Neural progenitor cell (in vitro differentiated cells): Measurements from ENCODE around the gene PRPF18. TPM values are rescaled to one million over a fixed set of nuclear protein-coding genes. Genes with fewer than 3 reads are reported as not detected.

Source experiments
- DNase-seq: peaks from one replicate; pipeline ENCODE4 v3.0.0-alpha.2; 2016; ENCODE audit warnings: low spot score
- H2AFZ ChIP-seq: fragments of 200-600 bp; sonication (generic); replicated peaks from 2 replicates; pipeline ENCODE4 v1.6.1; 2016; ENCODE audit warnings: antibody characterized with exemption
- H3F3A ChIP-seq: fragments of 200-600 bp; sonication (generic); 2 replicates; pipeline ENCODE4 v1.6.1; 2016; ENCODE audit warnings: antibody characterized with exemption, low read depth
- H3K27ac ChIP-seq: fragments of 200-600 bp; sonication (generic); 2 replicates; pipeline ENCODE4 v1.5.1; 2016; ENCODE audit warnings: mild to moderate bottlenecking
- H3K27me3 ChIP-seq: fragments of 200-600 bp; sonication (generic); 2 replicates; pipeline ENCODE4 v1.6.1; 2016; ENCODE audit warnings: mild to moderate bottlenecking, moderate library complexity
- H3K36me3 ChIP-seq: fragments of 200-600 bp; sonication (generic); 2 replicates; pipeline ENCODE4 v1.5.1; 2016
- H3K4me1 ChIP-seq: fragments of 200-600 bp; sonication (generic); 2 replicates; pipeline ENCODE4 v1.6.1; 2016; ENCODE audit warnings: mixed run types
- H3K4me2 ChIP-seq: fragments of 200-600 bp; sonication (generic); 2 replicates; pipeline ENCODE4 v1.6.1; 2016
- H3K4me3 ChIP-seq: fragments of 200-600 bp; sonication (generic); 2 replicates; pipeline ENCODE4 v1.5.1; 2016
- H3K79me2 ChIP-seq: fragments of 200-600 bp; sonication (generic); 2 replicates; pipeline ENCODE4 v1.6.1; 2016; ENCODE audit warnings: low read depth
- H3K9ac ChIP-seq: fragments of 200-600 bp; sonication (generic); 2 replicates; pipeline ENCODE4 v1.6.1; 2016
- H3K9me3 ChIP-seq: fragments of 200-600 bp; sonication (generic); 2 replicates; pipeline ENCODE4 v1.5.1; 2016; ENCODE audit warnings: low read depth
- H4K20me1 ChIP-seq: fragments of 200-600 bp; sonication (generic); 2 replicates; pipeline ENCODE4 v1.6.1; 2016; ENCODE audit warnings: low read depth
- H3K27ac Mint-ChIP-seq: 3 replicates; pipeline ENCODE4 v1.8.0; 2021; ENCODE audit warnings: mixed read lengths
- H3K27me3 Mint-ChIP-seq: 2 replicates; pipeline ENCODE4 v1.8.0; 2022; ENCODE audit warnings: low read depth, mild to moderate bottlenecking, inconsistent platforms, moderate library complexity, mixed read lengths; ENCODE audit not compliant: insufficient read depth
- H3K36me3 Mint-ChIP-seq: 3 replicates; pipeline ENCODE4 v1.8.0; 2021; ENCODE audit warnings: mixed read lengths
- H3K4me1 Mint-ChIP-seq: 3 replicates; pipeline ENCODE4 v1.8.0; 2021; ENCODE audit warnings: mixed read lengths
- H3K4me3 Mint-ChIP-seq: 3 replicates; pipeline ENCODE4 v1.8.0; 2021; ENCODE audit warnings: mild to moderate bottlenecking, moderate library complexity, mixed read lengths
- H3K9me3 Mint-ChIP-seq: 3 replicates; pipeline ENCODE4 v1.8.0; 2020; ENCODE audit warnings: mixed read lengths
- CTCF ChIP-seq: fragments of 200-600 bp; sonication (generic); IDR thresholded peaks from 2 replicates; pipeline ENCODE4 v1.5.1; 2017; ENCODE audit warnings: antibody characterized with exemption, mild to moderate bottlenecking
- EZH2 ChIP-seq: fragments of 200-600 bp; sonication (generic); IDR thresholded peaks from 2 replicates; pipeline ENCODE4 v1.6.1; 2017; ENCODE audit warnings: antibody characterized with exemption, mild to moderate bottlenecking, moderate library complexity
- EZH2phosphoT487 ChIP-seq: fragments of 200-600 bp; sonication (generic); IDR thresholded peaks from 2 replicates; pipeline ENCODE4 v1.6.1; 2017; ENCODE audit warnings: antibody characterized with exemption
- total RNA-seq: library from RNA; depleted of rRNA; stranded (reverse); fragments of >200 nt; gene quantifications from 2 replicates; pipeline ENCODE4 v1.2.3, GENCODE V29; 2015; ENCODE audit warnings: low replicate concordance

Gene PRPF18
- total RNA-seq, 1 donor from 2014 or later, result 30.8 TPM

GRCh38 chr10:13563481-13564445, 23.0 kb upstream of the PRPF18 start:
- Histone ChIP-seq H3K27ac (no peak overlapping the region), H3K36me3 (no peaks in the 10 kb centered on the region), H3K79me2 (no peaks in the 10 kb centered on the region), H3K4me1 (no peaks in the 10 kb centered on the region), H3K9me3 (no peaks in the 10 kb centered on the region), H3F3A (no peaks in the 10 kb centered on the region), H2AFZ (no peak overlapping the region), H3K4me3 (no peak overlapping the region), H3K27me3 (no peaks in the 10 kb centered on the region), H3K9ac (no peak overlapping the region), H4K20me1 (no peaks in the 10 kb centered on the region), H3K4me2 (no peak overlapping the region)
- TF ChIP-seq CTCF (no peak), EZH2phosphoT487 (no peak), EZH2 (no peak)
- peaks cover 3% of the 10 kb centered on the region for H3K27me3 Mint-ChIP-seq
- H3K27ac Mint-ChIP-seq, result no peak overlapping the region
- H3K4me3 Mint-ChIP-seq, result no peak overlapping the region
- peaks cover 8% of the 10 kb centered on the region for H3K9me3 Mint-ChIP-seq
- no peak for DNase-seq
- H3K36me3 Mint-ChIP-seq, result no peaks in the 10 kb centered on the region
- no peaks in the 10 kb centered on the region for H3K4me1 Mint-ChIP-seq

DNA sequence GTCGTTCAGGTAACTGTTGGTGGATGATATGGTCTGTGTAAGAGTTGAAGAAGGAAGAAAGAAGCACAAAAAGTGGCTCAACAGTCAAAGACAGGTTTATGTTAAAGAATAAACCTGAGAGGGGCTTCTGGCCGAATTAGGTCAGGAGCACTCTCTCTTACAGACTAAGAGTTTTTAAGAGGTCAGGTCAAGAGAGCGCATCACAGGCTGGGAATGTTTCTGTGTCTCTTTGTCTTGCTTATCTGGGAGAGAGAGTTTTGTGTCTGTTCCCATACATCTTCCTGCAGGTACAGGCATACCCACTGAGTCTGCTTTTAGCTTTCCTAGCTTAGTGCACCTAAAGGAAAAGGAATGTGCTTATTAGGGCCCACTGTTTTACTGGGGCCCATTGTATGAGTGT, 22.2 kb upstream of the PRPF18 start:
- H3K27ac Mint-ChIP-seq, result no peak overlapping the region
- no peaks in the 10 kb centered on the region for H3K36me3 ChIP-seq
- H3K4me3 Mint-ChIP-seq, result no peak overlapping the region
- H3K27me3 ChIP-seq, result no peaks in the 10 kb centered on the region
- H3F3A ChIP-seq, result no peaks in the 10 kb centered on the region
- TF ChIP-seq EZH2phosphoT487, result no peak
- no peak for TF ChIP-seq EZH2
- TF ChIP-seq CTCF, result no peak
- no peak overlapping the region for H3K9ac ChIP-seq
- peaks cover 8% of the 10 kb centered on the region for H3K9me3 Mint-ChIP-seq
- H3K36me3 Mint-ChIP-seq, result no peaks in the 10 kb centered on the region
- H3K4me1 Mint-ChIP-seq, result no peaks in the 10 kb centered on the region
- no peaks in the 10 kb centered on the region for H3K9me3 ChIP-seq
- H3K4me1 ChIP-seq, result no peaks in the 10 kb centered on the region
- no peak overlapping the region for H3K4me2 ChIP-seq
- no peaks in the 10 kb centered on the region for H3K79me2 ChIP-seq
- H2AFZ ChIP-seq, result no peak overlapping the region
- peaks cover 5% of the 10 kb centered on the region for H3K27me3 Mint-ChIP-seq
- DNase-seq, result no peak
- H3K4me3 ChIP-seq, result no peak overlapping the region
- no peak overlapping the region for H3K27ac ChIP-seq
- H4K20me1 ChIP-seq, result no peaks in the 10 kb centered on the region

- H3K27me3 ChIP-seq, result peaks cover 11% of the 10 kb centered on the region
- H3F3A ChIP-seq, result no peaks in the 10 kb centered on the region
- H3K27me3 Mint-ChIP-seq, result peaks cover 5% of the 10 kb centered on the region
- H3K9ac ChIP-seq, result no peak overlapping the region
- no peaks in the 10 kb centered on the region for H3K9me3 ChIP-seq
- H3K36me3 Mint-ChIP-seq, result no peaks in the 10 kb centered on the region
- no peak overlapping the region for H3K27ac ChIP-seq
- H3K4me2 ChIP-seq, result no peak overlapping the region
- no peak for DNase-seq
- no peaks in the 10 kb centered on the region for H4K20me1 ChIP-seq
- H3K9me3 Mint-ChIP-seq, result peaks cover 8% of the 10 kb centered on the region
- no peak overlapping the region for H3K27ac Mint-ChIP-seq
- no peak overlapping the region for H3K4me3 ChIP-seq
- H3K4me3 Mint-ChIP-seq, result no peak overlapping the region
- no peaks in the 10 kb centered on the region for H3K79me2 ChIP-seq
- TF ChIP-seq CTCF, result no peak
- no peak for TF ChIP-seq EZH2
- TF ChIP-seq EZH2phosphoT487, result no peak
- H3K36me3 ChIP-seq, result no peaks in the 10 kb centered on the region
- H3K4me1 Mint-ChIP-seq, result no peaks in the 10 kb centered on the region
- H2AFZ ChIP-seq, result no peak overlapping the region
- H3K4me1 ChIP-seq, result no peaks in the 10 kb centered on the region
Observed at GRCh38 chr10:13567030-13567429, 19.7 kb upstream of the PRPF18 start.
